IPS-20b (cell line): ENCODE data around the gene RPS6KA2.

Experiments
- H3K27ac ChIP-seq: one replicate; pipeline ENCODE4 v1.5.1; 2013; ENCODE audit warnings: low read length
- H3K27me3 ChIP-seq: 2 replicates; pipeline ENCODE4 v1.6.1; 2013; ENCODE audit warnings: mild to moderate bottlenecking, low read length, inconsistent platforms; ENCODE audit not compliant: insufficient read depth
- H3K36me3 ChIP-seq: 2 replicates; pipeline ENCODE4 v1.6.1; 2013; ENCODE audit warnings: low read depth, mild to moderate bottlenecking, inconsistent platforms, low read length, moderate library complexity; ENCODE audit not compliant: insufficient read depth
- H3K4me1 ChIP-seq: 2 replicates; pipeline ENCODE4 v1.6.1; 2013; ENCODE audit warnings: mild to moderate bottlenecking, control low read depth, inconsistent platforms, low read length, moderate library complexity; ENCODE audit not compliant: insufficient read depth
- H3K4me3 ChIP-seq: 2 replicates; pipeline ENCODE4 v1.5.1; 2013; ENCODE audit warnings: mild to moderate bottlenecking, low read length, inconsistent platforms
- H3K9ac ChIP-seq: 2 replicates; pipeline ENCODE4 v1.6.1; 2013; ENCODE audit warnings: low read depth, mild to moderate bottlenecking, inconsistent platforms, low read length, moderate library complexity
- H3K9me3 ChIP-seq: 2 replicates; pipeline ENCODE4 v1.6.1; 2013; ENCODE audit warnings: mild to moderate bottlenecking, low read depth, low read length, inconsistent platforms; ENCODE audit not compliant: insufficient read depth

The RPS6KA2 gene

GRCh38 chr6:166497087-166497899 lies 129.8 kb downstream of the RPS6KA2 start:
- Histone ChIP-seq H3K27ac (no peak overlapping the region), H3K4me3 (no peak overlapping the region), H3K27me3 (no peaks in the 10 kb centered on the region)

DNA sequence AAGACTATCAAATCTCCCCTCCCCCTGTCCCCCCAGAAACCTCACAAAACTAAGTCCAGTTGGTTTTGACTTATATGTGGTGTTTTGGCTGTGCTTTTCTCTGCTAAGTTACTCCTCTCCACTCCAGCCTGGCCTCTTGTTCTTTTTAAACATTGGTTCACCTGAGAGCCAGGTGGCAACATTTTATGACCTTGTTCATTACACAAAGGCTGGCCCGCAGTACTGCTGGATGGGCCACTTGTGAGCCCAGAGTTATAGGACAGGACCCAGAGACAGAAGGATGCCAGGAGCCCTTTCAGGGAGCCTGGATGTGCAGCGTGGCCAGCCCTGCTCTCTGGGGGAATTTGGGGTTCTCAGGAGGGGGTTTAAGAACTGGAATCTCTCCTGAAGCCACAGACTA lies 130.6 kb downstream of the RPS6KA2 start:
- Histone ChIP-seq H3K9me3 (no peaks in the 10 kb centered on the region), H3K36me3 (peaks cover 23% of the 10 kb centered on the region; the same call in 1 of the 2 replicates), H3K27me3 (no peaks in the 10 kb centered on the region)

More at GRCh38 chr6:166497087-166497899, 129.8 kb downstream of the RPS6KA2 start:
- H3K9me3 ChIP-seq: no peaks in the 10 kb centered on the region
- no peaks in the 10 kb centered on the region; the same call in 1 of the 2 replicates for H3K4me1 ChIP-seq
- H3K36me3 ChIP-seq: peaks cover 23% of the 10 kb centered on the region; the same call in 1 of the 2 replicates
- no peak overlapping the region for H3K9ac ChIP-seq

GRCh38 chr6:166495487-166496314 lies 131.3 kb downstream of the RPS6KA2 start:
- no peaks in the 10 kb centered on the region for H3K27me3 ChIP-seq
- H3K36me3 ChIP-seq: peaks cover 22% of the 10 kb centered on the region; the same call in 1 of the 2 replicates
- no peak overlapping the region for H3K4me3 ChIP-seq
- no peak overlapping the region for H3K27ac ChIP-seq
- H3K9me3 ChIP-seq: no peaks in the 10 kb centered on the region
- no peaks in the 10 kb centered on the region for H3K4me1 ChIP-seq
- no peak overlapping the region for H3K9ac ChIP-seq

More for the DNA sequence above, 130.6 kb downstream of the RPS6KA2 start:
- H3K9ac ChIP-seq: no peak overlapping the region
- no peak overlapping the region for H3K4me3 ChIP-seq
- H3K4me1 ChIP-seq: no peaks in the 10 kb centered on the region
- no peak overlapping the region for H3K27ac ChIP-seq

GRCh38 chr6:166494757-166495486 lies 132.1 kb downstream of the RPS6KA2 start:
- H3K4me3 ChIP-seq: no peak overlapping the region
- no peak overlapping the region for H3K9ac ChIP-seq
- H3K9me3 ChIP-seq: no peaks in the 10 kb centered on the region
- H3K36me3 ChIP-seq: peaks cover 17% of the 10 kb centered on the region; the same call in 1 of the 2 replicates
- no peak overlapping the region for H3K27ac ChIP-seq
- peaks cover 3% of the 10 kb centered on the region; the same call in 1 of the 2 replicates for H3K4me1 ChIP-seq
- no peaks in the 10 kb centered on the region for H3K27me3 ChIP-seq

DNA sequence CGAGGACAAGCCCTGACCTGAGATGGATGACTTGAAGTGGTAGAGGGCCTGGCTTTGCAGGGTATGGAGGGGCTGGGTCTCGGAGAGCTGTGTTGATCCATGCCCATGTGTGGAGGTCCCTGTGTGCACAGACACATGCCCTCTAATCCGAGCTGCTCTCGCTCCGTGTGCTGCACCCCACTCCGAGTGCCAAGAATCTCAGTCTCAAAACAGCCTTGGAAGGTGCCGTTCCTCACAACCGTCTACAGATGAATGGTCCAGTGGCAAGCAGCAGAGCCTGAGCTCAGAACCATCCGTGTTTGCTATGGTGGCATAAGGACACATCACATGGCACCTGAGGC lies 133.0 kb downstream of the RPS6KA2 start:
- Histone ChIP-seq H3K4me1 (peaks cover 11% of the 10 kb centered on the region; the same call in 1 of the 2 replicates), H3K9ac (no peak overlapping the region), H3K4me3 (no peak overlapping the region), H3K27me3 (no peaks in the 10 kb centered on the region), H3K27ac (no peak overlapping the region), H3K9me3 (no peaks in the 10 kb centered on the region), H3K36me3 (peaks cover 17% of the 10 kb centered on the region; the same call in 1 of the 2 replicates)

- Histone ChIP-seq H3K9ac (no peak overlapping the region), H3K36me3 (peaks cover 19% of the 10 kb centered on the region; the same call in 1 of the 2 replicates), H3K27ac (no peak overlapping the region), H3K4me3 (no peak overlapping the region), H3K27me3 (no peaks in the 10 kb centered on the region), H3K4me1 (peaks cover 11% of the 10 kb centered on the region; the same call in 1 of the 2 replicates), H3K9me3 (no peaks in the 10 kb centered on the region)
Measured at GRCh38 chr6:166493427-166494100, 133.5 kb downstream of the RPS6KA2 start.

- H3K27me3 ChIP-seq: no peaks in the 10 kb centered on the region
- no peak overlapping the region for H3K27ac ChIP-seq
- H3K9me3 ChIP-seq: no peaks in the 10 kb centered on the region
- peaks cover 11% of the 10 kb centered on the region; the same call in 1 of the 2 replicates for H3K4me1 ChIP-seq
- peaks cover 24% of the 10 kb centered on the region; the same call in 1 of the 2 replicates for H3K36me3 ChIP-seq
- H3K9ac ChIP-seq: no peak overlapping the region
- no peak overlapping the region for H3K4me3 ChIP-seq
Measured at GRCh38 chr6:166492092-166492741, 134.8 kb downstream of the RPS6KA2 start.

DNA sequence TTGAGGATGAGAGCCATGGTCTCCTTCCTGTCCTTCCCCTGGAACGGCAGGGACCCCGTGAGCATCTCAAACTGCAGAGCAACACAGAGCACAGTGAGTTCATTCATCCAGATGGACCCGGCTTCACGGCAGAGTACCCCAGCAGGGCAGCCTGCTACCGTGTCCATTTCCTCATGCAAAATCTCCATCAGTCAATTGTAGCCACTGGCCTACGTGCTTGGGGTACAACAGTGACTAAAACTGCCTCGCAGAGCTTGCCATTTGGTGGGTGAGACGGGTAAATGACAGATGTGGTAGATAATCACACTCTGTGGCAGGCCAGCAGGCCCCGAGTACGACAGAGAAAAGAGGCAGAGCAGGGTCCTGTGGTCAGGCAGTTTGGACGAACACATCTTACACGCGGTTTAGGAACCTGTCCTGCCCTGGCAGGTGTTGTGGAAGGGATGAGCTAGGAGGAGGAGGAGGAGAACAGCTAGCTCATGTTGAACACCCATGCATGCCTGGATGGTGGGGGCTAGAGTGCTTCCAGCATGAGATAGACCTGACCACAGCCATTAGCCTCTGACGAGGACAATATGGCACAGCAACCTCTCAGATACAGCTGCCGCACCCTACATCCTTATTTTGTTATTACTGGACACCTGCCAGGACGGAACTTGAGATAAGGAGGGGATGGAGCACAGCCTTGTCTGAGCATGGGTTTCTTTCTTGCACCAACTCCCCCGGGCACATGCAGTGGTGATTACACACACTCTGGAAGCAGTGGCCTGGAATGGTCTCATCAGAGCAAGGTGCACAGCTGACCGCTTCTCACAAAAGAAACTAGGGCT lies 136.2 kb downstream of the RPS6KA2 start:
- no peak overlapping the region for H3K27ac ChIP-seq
- H3K4me1 ChIP-seq: peaks cover 11% of the 10 kb centered on the region; the same call in 1 of the 2 replicates
- H3K4me3 ChIP-seq: no peak overlapping the region
- peaks cover 33% of the 10 kb centered on the region; the same call in 1 of the 2 replicates for H3K36me3 ChIP-seq
- no peak overlapping the region for H3K9ac ChIP-seq
- no peaks in the 10 kb centered on the region for H3K27me3 ChIP-seq
- no peaks in the 10 kb centered on the region for H3K9me3 ChIP-seq

GRCh38 chr6:166489301-166490155 lies 137.5 kb downstream of the RPS6KA2 start:
- Histone ChIP-seq H3K36me3 (peaks cover 22% of the 10 kb centered on the region; the same call in 1 of the 2 replicates), H3K9me3 (no peaks in the 10 kb centered on the region), H3K27me3 (no peaks in the 10 kb centered on the region), H3K27ac (no peak overlapping the region), H3K9ac (no peak overlapping the region), H3K4me3 (no peak overlapping the region), H3K4me1 (peaks cover 11% of the 10 kb centered on the region; the same call in 1 of the 2 replicates)
